Measurements from ENCODE around the gene PIM2. TPM values are rescaled to one million over a fixed set of nuclear protein-coding genes. Genes with fewer than 3 reads are reported as not detected.

Gene PIM2
- total and polyA plus RNA-seq, 9 of the 15 experiments (the other 6 are each of a cell fraction or from before 2014, with no cell fraction given), result 67.6 to 191 (median 108) TPM

DNA sequence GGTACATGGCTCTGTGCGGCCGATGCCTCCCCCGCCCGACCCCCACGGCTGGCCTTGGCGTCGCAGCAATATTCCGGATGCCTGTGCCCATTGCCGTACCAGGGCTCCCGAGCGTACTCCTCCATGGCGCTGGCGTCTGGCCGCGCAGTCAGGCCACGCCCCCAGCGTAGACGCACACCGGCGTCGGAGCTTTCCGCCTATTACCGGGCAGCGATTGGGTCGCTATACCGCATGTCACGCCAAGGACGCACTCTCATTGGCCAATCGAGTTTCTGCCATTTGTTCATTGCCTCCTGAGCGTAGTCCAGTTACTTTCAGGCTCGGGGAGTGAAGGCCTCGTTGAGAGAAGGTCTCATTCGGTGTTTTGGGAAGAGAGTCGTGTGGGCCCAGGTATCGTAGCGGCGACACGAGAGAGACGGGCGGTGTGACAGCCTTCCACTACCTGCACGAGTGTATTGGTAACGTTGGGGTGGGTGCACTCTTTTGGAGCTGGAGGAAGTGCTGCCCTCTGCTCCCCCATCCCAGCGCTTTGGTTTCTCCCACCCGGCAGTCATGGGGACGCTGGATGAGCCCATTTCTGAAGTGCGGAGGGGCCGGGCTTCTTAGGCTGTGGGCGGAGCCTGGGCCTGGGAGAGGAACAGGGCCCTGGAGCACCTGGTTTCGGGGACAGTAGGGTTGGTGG, 21.1 kb downstream of the PIM2 start, which contains the start of the genes PQBP1 and TIMM17B (continued):
- TF ChIP-seq, protein P1, sequence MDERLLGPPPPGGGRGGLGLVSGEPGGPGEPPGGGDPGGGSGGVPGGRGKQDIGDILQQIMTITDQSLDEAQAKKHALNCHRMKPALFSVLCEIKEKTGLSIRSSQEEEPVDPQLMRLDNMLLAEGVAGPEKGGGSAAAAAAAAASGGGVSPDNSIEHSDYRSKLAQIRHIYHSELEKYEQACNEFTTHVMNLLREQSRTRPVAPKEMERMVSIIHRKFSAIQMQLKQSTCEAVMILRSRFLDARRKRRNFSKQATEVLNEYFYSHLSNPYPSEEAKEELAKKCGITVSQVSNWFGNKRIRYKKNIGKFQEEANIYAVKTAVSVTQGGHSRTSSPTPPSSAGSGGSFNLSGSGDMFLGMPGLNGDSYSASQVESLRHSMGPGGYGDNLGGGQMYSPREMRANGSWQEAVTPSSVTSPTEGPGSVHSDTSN (CRISPR knock-in tag; IDR thresholded peaks at IDR 0.05; ENCODE audit: low read depth), result no peak
- TF ChIP-seq, protein P1 (tag; conservative IDR thresholded peaks at IDR 0.05; ENCODE audit: low read depth), result peak; percentile 79
- TF ChIP-seq, protein P2, sequence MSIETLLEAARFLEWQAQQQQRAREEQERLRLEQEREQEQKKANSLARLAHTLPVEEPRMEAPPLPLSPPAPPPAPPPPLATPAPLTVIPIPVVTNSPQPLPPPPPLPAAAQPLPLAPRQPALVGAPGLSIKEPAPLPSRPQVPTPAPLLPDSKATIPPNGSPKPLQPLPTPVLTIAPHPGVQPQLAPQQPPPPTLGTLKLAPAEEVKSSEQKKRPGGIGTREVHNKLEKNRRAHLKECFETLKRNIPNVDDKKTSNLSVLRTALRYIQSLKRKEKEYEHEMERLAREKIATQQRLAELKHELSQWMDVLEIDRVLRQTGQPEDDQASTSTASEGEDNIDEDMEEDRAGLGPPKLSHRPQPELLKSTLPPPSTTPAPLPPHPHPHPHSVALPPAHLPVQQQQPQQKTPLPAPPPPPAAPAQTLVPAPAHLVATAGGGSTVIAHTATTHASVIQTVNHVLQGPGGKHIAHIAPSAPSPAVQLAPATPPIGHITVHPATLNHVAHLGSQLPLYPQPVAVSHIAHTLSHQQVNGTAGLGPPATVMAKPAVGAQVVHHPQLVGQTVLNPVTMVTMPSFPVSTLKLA (conservative IDR thresholded peaks at IDR 0.05), result peak in 1 of 2 experiments; percentile 61; a peak in 3 of 4 replicates
- TF ChIP-seq HOXB6 (CRISPR knock-in tag; IDR thresholded peaks at IDR 0.05; ENCODE audit: borderline replicate concordance) (no peak), TOE1 (IDR thresholded peaks at IDR 0.05; ENCODE audit: borderline replicate concordance) (peak; percentile 82; the same call in 1 of the 2 replicates), TOE1 (CRISPR knock-in tag; IDR thresholded peaks at IDR 0.05; ENCODE audit: borderline replicate concordance, low read depth) (no peak), EP300 (IDR thresholded peaks at IDR 0.05; ENCODE audit: low read length) (no peak), ARNT (IDR thresholded peaks at IDR 0.05) (0 out of 4 replicates have a peak, but pooled peaks of 1 of the 2 experiments have one; percentile 22), NFIC (IDR thresholded peaks at IDR 0.05) (peak; percentile 17; the same call in 1 of the 2 replicates), ZNF75A (CRISPR knock-in tag; IDR thresholded peaks at IDR 0.05) (no peak), POLR2H (tag; IDR thresholded peaks at IDR 0.05; ENCODE audit: low read depth) (peak; percentile 91), ZNF224 (CRISPR knock-in tag; IDR thresholded peaks at IDR 0.05) (no peak), NFYB (IDR thresholded peaks at IDR 0.05; ENCODE audit: extremely low read depth, insufficient read length) (peak; percentile 41), ZBTB7A (IDR thresholded peaks at IDR 0.05; ENCODE audit: borderline replicate concordance, control insufficient read depth, low read depth, low read length) (no peak)
- TF ChIP-seq, protein P3, sequence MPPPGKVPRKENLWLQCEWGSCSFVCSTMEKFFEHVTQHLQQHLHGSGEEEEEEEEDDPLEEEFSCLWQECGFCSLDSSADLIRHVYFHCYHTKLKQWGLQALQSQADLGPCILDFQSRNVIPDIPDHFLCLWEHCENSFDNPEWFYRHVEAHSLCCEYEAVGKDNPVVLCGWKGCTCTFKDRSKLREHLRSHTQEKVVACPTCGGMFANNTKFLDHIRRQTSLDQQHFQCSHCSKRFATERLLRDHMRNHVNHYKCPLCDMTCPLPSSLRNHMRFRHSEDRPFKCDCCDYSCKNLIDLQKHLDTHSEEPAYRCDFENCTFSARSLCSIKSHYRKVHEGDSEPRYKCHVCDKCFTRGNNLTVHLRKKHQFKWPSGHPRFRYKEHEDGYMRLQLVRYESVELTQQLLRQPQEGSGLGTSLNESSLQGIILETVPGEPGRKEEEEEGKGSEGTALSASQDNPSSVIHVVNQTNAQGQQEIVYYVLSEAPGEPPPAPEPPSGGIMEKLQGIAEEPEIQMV (tag; conservative IDR thresholded peaks at IDR 0.05; ENCODE audit: low read depth), result no peak
- TF ChIP-seq, protein P4, sequence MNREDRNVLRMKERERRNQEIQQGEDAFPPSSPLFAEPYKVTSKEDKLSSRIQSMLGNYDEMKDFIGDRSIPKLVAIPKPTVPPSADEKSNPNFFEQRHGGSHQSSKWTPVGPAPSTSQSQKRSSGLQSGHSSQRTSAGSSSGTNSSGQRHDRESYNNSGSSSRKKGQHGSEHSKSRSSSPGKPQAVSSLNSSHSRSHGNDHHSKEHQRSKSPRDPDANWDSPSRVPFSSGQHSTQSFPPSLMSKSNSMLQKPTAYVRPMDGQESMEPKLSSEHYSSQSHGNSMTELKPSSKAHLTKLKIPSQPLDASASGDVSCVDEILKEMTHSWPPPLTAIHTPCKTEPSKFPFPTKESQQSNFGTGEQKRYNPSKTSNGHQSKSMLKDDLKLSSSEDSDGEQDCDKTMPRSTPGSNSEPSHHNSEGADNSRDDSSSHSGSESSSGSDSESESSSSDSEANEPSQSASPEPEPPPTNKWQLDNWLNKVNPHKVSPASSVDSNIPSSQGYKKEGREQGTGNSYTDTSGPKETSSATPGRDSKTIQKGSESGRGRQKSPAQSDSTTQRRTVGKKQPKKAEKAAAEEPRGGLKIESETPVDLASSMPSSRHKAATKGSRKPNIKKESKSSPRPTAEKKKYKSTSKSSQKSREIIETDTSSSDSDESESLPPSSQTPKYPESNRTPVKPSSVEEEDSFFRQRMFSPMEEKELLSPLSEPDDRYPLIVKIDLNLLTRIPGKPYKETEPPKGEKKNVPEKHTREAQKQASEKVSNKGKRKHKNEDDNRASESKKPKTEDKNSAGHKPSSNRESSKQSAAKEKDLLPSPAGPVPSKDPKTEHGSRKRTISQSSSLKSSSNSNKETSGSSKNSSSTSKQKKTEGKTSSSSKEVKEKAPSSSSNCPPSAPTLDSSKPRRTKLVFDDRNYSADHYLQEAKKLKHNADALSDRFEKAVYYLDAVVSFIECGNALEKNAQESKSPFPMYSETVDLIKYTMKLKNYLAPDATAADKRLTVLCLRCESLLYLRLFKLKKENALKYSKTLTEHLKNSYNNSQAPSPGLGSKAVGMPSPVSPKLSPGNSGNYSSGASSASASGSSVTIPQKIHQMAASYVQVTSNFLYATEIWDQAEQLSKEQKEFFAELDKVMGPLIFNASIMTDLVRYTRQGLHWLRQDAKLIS (CRISPR knock-in tag; IDR thresholded peaks at IDR 0.05), result peak; percentile 40; the same call in 1 of the 2 replicates

Measured in K562 (cell line).